AG09309 (cell line): ENCODE results near the gene GRK4.
"Not testable (repeated sequence)": the region's sequence is repeated elsewhere in the genome, so short reads cannot be mapped to it uniquely, and the experiment has no call there.

Experiments used
- DNase-seq: peaks from one replicate; pipeline ENCODE4 v3.0.0-alpha.2; 2010; ENCODE audit warnings: low read depth
- H3K4me3 ChIP-seq: 2 replicates; pipeline ENCODE4 v1.5.1; 2011; ENCODE audit warnings: mild to moderate bottlenecking, low read depth, low read length, moderate library complexity; ENCODE audit not compliant: control insufficient read depth
- TF ChIP-seq, protein P1 (sequence below): IDR thresholded peaks from 2 replicates; pipeline ENCODE4 v1.5.1; 2011; ENCODE audit warnings: mild to moderate bottlenecking, low read depth, low read length, inconsistent platforms; ENCODE audit not compliant: insufficient read depth, control insufficient read depth; ENCODE audit errors: missing control alignments

GRK4 gene

DNA sequence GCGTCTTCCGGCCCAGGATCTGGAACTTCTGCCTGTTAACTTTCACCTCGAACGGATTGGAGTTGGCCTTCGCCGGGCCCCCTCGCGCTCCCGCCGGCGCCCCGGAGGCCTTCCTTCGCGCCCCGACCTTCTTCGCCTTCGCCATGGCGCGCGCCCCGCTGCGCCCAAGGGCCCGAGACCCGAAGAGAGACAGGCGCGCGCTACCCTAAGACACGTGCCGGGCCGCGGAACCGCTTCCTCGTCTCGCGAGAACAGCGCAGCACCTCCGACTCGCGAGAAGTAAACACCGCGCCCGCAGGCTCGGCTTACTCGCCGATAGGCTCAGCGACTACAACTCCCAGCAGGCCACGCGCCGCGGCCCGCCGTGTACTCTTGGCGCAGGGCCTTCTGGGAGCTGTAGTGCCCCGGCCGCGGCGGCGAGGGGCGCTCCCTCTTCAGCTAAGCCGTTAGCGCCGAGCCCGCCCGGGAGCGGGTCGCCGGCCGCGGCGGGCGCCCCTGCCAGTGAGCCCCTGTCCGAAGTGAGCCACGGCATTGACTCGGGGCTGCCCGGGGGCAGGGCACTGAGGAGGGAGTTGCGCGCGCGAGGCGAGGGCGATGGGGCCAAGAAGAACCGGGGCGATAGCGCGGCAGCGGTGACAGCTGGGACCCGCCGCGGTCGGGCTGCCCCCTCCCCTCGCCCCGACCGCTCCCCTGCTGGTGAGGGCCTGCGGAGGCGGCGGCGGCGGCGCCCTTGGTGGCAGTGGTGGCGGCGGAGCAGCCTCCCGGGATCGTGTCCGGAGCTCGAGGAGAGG is at the start of gene GRK4, which contains the start of gene NOP14:
Gene GRK4, plus strand, starts transcription at position 397 of the 791 bp plus-strand sequence. CDS start 500 bp downstream, outside the sequence.
Gene NOP14, minus strand, starts transcription at position 232 of the 791 bp plus-strand sequence. Its CDS starts 87 bp downstream, at position 145.
- peak within 1 kb of the TSS; percentile 95 for H3K4me3 ChIP-seq
- TF ChIP-seq, protein P1, sequence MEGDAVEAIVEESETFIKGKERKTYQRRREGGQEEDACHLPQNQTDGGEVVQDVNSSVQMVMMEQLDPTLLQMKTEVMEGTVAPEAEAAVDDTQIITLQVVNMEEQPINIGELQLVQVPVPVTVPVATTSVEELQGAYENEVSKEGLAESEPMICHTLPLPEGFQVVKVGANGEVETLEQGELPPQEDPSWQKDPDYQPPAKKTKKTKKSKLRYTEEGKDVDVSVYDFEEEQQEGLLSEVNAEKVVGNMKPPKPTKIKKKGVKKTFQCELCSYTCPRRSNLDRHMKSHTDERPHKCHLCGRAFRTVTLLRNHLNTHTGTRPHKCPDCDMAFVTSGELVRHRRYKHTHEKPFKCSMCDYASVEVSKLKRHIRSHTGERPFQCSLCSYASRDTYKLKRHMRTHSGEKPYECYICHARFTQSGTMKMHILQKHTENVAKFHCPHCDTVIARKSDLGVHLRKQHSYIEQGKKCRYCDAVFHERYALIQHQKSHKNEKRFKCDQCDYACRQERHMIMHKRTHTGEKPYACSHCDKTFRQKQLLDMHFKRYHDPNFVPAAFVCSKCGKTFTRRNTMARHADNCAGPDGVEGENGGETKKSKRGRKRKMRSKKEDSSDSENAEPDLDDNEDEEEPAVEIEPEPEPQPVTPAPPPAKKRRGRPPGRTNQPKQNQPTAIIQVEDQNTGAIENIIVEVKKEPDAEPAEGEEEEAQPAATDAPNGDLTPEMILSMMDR = no peak
- peak; percentile 93 for DNase-seq

DNA sequence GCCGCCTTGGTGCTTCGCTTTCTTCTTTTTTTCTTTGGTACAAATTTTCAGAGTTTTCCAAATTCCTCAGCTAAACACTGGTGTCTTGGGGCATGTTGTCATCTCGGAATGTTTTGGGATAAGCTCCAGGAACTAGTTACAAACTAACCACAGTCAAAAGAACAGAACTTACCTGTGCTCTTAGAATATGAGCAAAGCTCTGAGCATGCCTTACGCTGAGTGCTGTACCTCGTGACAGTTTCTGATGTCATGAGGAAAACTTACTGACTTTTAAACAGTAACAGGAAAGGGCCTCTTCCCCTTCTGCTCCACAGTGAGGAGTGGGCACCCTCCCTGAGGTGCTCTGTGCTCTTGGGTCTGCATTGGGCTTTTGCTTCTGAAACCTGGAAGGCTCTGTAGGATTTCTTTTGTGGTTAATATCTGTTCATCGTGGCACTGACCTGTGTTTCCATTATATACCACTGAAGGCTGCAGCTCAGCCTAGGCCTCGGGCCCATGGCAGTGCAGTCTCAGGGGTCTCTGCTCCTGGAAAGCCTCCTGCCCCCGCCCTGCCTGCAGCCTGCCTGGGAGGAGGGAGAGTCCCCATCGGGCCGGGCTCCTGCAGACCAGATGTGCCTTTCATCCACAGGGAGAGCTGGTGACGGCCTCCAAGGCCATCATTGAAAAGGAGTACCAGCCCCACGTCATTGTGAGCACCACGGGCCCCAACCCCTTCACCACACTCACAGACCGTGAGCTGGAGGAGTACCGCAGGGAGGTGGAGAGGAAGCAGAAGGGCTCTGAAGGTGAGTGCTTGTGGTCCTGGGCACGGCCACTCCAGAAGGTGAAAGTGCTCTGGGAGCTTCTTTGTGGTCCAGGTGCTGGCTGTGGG is 48.9 kb upstream of the GRK4 start:
- no peak overlapping the region for H3K4me3 ChIP-seq
- DNase-seq = no peak
- TF ChIP-seq, protein P1 = no peak

DNA sequence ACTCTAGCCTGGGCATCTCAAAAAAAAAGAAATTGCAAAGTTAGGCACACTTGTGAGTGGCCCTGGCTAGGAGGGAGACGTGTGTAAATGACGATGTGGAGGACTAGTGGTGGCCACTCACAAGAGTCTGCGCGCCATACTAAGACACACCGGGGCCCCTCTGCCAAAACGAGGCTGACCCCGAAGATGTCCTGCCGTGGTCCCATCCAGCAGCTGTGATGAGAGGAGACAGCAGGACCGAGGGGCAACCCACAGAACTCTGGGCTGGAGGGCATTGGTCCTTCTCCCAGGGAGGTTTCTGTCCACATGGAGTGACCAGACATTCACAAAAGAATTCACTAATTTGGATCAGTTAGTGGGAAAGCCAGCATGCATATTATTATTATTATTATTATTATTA is 47.6 kb upstream of the GRK4 start:
- DNase-seq = no peak
- no peak overlapping the region for H3K4me3 ChIP-seq
- TF ChIP-seq, protein P1 = no peak

DNA sequence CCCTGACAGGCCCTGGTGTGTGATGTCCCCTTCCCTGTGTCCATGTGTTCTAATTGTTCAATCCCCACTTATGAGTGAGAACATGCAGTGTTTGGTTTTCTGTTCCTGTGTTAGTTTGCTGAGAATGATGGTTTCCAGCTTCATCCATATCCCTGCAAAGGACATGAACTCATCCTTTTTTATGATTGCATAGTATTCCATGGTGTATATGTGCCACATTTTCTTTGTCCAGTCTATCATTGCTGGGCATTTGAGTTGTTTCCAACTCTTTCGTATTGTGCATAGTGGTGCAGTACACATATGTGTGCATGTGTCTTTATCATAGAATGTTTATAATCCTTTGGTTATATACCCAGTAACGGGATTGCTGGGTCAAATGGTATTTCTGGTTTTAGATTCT is 46.7 kb upstream of the GRK4 start:
- DNase-seq, H3K4me3 ChIP-seq: not testable (repeated sequence)

DNA sequence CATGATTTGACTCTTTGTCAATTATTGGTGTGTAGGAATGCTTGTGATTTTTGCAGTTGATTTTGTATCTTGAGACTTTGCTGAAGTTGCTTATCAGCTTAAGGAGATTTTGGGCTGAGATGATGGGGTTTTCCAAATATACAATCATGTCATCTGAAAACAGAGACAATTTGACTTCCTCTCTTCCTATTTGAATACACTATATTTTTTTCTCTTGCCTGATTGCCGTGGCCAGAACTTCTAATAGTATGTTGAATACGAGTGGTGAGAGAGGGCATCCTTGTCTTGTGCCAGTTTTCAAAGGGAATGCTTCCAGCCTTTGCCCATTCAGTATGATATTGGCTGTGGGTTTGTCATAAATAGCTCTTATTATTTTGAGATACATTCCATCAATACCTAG is 45.1 kb upstream of the GRK4 start:
- DNase-seq, H3K4me3 ChIP-seq: not testable (repeated sequence)

DNA sequence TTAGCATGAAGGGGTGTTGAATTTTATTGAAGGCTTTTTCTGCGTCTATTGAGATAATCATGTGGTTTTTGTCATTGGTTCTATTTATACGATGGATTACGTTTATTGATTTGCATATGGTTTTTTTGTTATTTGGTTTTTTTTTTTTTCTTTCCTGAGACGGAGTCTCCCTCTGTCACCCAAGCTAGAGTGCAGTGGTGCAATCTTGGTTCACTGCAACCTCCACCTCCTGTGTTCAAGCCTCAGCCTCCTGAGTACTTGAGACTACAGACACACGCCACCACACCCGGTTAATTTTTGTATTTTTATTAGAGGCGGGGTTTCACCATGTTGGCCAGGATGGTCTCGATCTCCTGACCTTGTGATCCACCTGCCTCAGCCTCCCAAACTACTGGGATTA is 44.7 kb upstream of the GRK4 start:
- H3K4me3 ChIP-seq, DNase-seq: not testable (repeated sequence)

DNA sequence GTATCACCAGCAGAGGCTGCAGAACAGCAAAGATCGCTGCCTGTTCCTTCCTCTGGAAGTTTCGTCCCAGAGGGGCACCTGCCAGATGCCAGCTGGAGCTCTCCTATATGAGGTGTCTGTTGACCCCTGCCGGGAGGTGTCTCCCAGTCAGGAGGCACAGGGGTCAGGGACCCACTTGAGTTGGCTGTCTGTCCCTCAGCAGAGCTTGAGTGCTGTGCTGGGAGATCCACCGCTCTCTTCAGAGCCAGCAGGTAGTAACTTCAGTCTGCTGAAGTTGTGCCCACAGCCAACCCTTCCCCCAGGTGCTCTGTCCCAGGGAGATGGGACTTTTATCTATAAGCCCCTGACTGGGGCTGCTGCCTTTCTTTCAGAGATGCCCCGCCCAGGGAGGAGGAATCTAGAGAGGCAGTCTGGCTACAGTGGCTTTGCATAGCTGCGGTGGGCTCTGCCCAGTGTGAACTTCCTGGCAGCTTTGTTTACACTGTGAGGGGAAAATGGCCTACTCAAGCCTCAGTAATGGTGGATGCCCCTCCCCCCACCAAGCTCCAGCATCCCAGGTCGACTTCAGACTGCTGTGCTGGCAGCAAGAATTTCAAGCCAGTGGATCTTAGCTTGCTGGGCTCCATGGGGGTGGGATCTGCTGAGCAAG is 40.8 kb upstream of the GRK4 start:
- H3K4me3 ChIP-seq, DNase-seq: not testable (repeated sequence)

DNA sequence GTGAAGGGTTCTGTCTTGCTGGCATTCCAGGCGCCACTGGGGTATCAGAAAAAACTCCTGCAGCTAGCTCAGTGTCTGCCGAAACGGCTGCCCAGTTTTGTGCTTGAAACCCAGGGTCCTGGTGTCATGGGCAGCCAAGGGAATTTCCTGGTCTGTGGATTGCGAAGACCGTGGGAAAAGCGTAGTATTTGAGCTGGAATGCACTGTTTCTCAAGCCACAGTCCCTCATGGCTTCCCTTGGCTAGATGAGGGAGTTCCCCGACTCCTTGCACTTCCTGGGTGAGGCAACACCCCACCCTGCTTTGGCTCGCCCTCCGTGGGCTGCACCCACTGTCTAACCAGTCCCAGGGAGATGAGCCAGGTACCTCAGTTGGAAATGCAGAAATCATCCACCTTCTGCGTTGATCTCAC is 40.2 kb upstream of the GRK4 start:
- DNase-seq = no peak
- H3K4me3 ChIP-seq = no peak overlapping the region
- TF ChIP-seq, protein P1 = no peak
